Activated CD8-positive, alpha-beta memory T cell treated with anti-CD3 and anti-CD28 coated beads for 4 hours (primary cell): ENCODE results near the gene EIF3L.
A peak's percentile ranks its signal among the peaks of the same experiment; 100 is the strongest.
"Not testable (repeated sequence)": the region's sequence is repeated elsewhere in the genome, so short reads cannot be mapped to it uniquely, and the experiment has no call there.

Experiments used
- DNase-seq, 2 donors: peaks; one replicate each; pipeline ENCODE4 v3.0.0-alpha.2; 2020; ENCODE audit warnings: low read depth in 2 of 2

EIF3L gene

GRCh38 chr22:37849089-37849751 is at the start of gene EIF3L:
EIF3L (plus strand) TSS chr22:37849419; CDS start chr22:37849450, 31 bp downstream.
- peak; percentile 76 to 78 for DNase-seq

- not testable (repeated sequence) for DNase-seq
Measured at GRCh38 chr22:37799979-37800378, 49.2 kb upstream of the EIF3L start.

GRCh38 chr22:37801946-37802309 is 47.3 kb upstream of the EIF3L start:
- no peak for DNase-seq

- DNase-seq: no peak
Measured at GRCh38 chr22:37802310-37803194, 46.7 kb upstream of the EIF3L start.

- DNase-seq: no peak
Measured at GRCh38 chr22:37803195-37803638, 46.0 kb upstream of the EIF3L start.

GRCh38 chr22:37803639-37804351 is 45.4 kb upstream of the EIF3L start:
- DNase-seq: no peak

- DNase-seq: no peak
Measured at GRCh38 chr22:37804352-37804880, 44.8 kb upstream of the EIF3L start.

GRCh38 chr22:37804881-37805809 is 44.1 kb upstream of the EIF3L start:
- peak; percentile 9 to 14 for DNase-seq

- no peak for DNase-seq
Measured at GRCh38 chr22:37805810-37806277, 43.4 kb upstream of the EIF3L start.

GRCh38 chr22:37806409-37807333 is 42.5 kb upstream of the EIF3L start:
- DNase-seq: no peak

- peak; percentile 70 to 73 for DNase-seq
Measured at GRCh38 chr22:37807410-37808293, 41.6 kb upstream of the EIF3L start, which contains the start of gene GCAT. GCAT (plus strand) TSS chr22:37807934; CDS start chr22:37807968, 34 bp downstream.

GRCh38 chr22:37808294-37808657 is 40.9 kb upstream of the EIF3L start:
- DNase-seq: no peak

GRCh38 chr22:37809672-37810333 is 39.4 kb upstream of the EIF3L start:
- DNase-seq: no peak

GRCh38 chr22:37811867-37812266 is 37.4 kb upstream of the EIF3L start:
- no peak for DNase-seq

- DNase-seq: no peak
Measured at GRCh38 chr22:37812869-37813678, 36.1 kb upstream of the EIF3L start.

GRCh38 chr22:37815593-37815992 is 33.6 kb upstream of the EIF3L start:
- no peak for DNase-seq

- DNase-seq: no peak
Measured at GRCh38 chr22:37816543-37817180, 32.6 kb upstream of the EIF3L start.
